ENCODE results near the gene LLCFC1.
A peak's percentile ranks its signal among the peaks of the same experiment; 100 is the strongest.

LLCFC1 gene

GRCh38 chr7:142939226-142939910 is at the start of gene LLCFC1:
Gene LLCFC1 (plus strand): TSS chr7:142939484. CDS start chr7:142939622, 138 bp downstream.
- DNase-seq (ENCODE audit: low spot score) = no peak

- DNase-seq (ENCODE audit: low spot score) = no peak
Measured at GRCh38 chr7:142889816-142890215, 49.5 kb upstream of the LLCFC1 start.

- no peak for DNase-seq (ENCODE audit: low spot score)
Measured at GRCh38 chr7:142890874-142891485, 48.3 kb upstream of the LLCFC1 start.

GRCh38 chr7:142891490-142892082 is 47.7 kb upstream of the LLCFC1 start:
- DNase-seq (ENCODE audit: low spot score) = no peak

GRCh38 chr7:142892951-142893350 is 46.3 kb upstream of the LLCFC1 start:
- DNase-seq (ENCODE audit: low spot score) = no peak

GRCh38 chr7:142894112-142894984 is 44.9 kb upstream of the LLCFC1 start:
- DNase-seq (ENCODE audit: low spot score) = no peak

GRCh38 chr7:142894985-142895593 is 44.2 kb upstream of the LLCFC1 start:
- no peak for DNase-seq (ENCODE audit: low spot score)

- no peak for DNase-seq (ENCODE audit: low spot score)
Measured at GRCh38 chr7:142896151-142896550, 43.1 kb upstream of the LLCFC1 start.

- DNase-seq (ENCODE audit: low spot score) = no peak
Measured at GRCh38 chr7:142896741-142897379, 42.4 kb upstream of the LLCFC1 start.

GRCh38 chr7:142897691-142898090 is 41.6 kb upstream of the LLCFC1 start:
- DNase-seq (ENCODE audit: low spot score) = no peak

GRCh38 chr7:142898377-142899170 is 40.7 kb upstream of the LLCFC1 start:
- no peak for DNase-seq (ENCODE audit: low spot score)

- DNase-seq (ENCODE audit: low spot score) = no peak
Measured at GRCh38 chr7:142899661-142900060, 39.6 kb upstream of the LLCFC1 start.

GRCh38 chr7:142901426-142902259 is 37.6 kb upstream of the LLCFC1 start:
- no peak for DNase-seq (ENCODE audit: low spot score)

- no peak for DNase-seq (ENCODE audit: low spot score)
Measured at GRCh38 chr7:142904128-142904527, 35.2 kb upstream of the LLCFC1 start.

GRCh38 chr7:142905759-142906158 is 33.5 kb upstream of the LLCFC1 start:
- DNase-seq (ENCODE audit: low spot score) = no peak

- DNase-seq (ENCODE audit: low spot score) = no peak
Measured at GRCh38 chr7:142906643-142907042, 32.6 kb upstream of the LLCFC1 start.

- no peak for DNase-seq (ENCODE audit: low spot score)
Measured at GRCh38 chr7:142908290-142908689, 31.0 kb upstream of the LLCFC1 start.

GRCh38 chr7:142908921-142909890 is 30.1 kb upstream of the LLCFC1 start:
- DNase-seq (ENCODE audit: low spot score) = peak; percentile 20

- DNase-seq (ENCODE audit: low spot score) = no peak
Measured at GRCh38 chr7:142910031-142910433, 29.3 kb upstream of the LLCFC1 start.

All from GM03348 (cell line).